Liver (tissue), 3 donors: Measurements from ENCODE around the gene CFAP126.

Experiments used
- JUND ChIP-seq, 2 donors: IDR thresholded peaks; 2 replicates each; pipeline ENCODE4 v1.6.1; 2016; ENCODE audit warnings: antibody characterized with exemption in 2 of 2
- TAF1 ChIP-seq: conservative IDR thresholded peaks from 2 replicates; pipeline ENCODE4 v1.6.1; 2016; ENCODE audit warnings: antibody characterized with exemption, mild to moderate bottlenecking
- TF ChIP-seq, protein P1 (sequence below): fragments of 150-350 bp; IDR thresholded peaks from 2 replicates; pipeline ENCODE4 v1.5.1; 2017; ENCODE audit warnings: improper control_type of control experiment, low read depth, low read length; ENCODE audit not compliant: missing input control
- donor health status: healthy.
- donor health status: healthy.

DNA sequence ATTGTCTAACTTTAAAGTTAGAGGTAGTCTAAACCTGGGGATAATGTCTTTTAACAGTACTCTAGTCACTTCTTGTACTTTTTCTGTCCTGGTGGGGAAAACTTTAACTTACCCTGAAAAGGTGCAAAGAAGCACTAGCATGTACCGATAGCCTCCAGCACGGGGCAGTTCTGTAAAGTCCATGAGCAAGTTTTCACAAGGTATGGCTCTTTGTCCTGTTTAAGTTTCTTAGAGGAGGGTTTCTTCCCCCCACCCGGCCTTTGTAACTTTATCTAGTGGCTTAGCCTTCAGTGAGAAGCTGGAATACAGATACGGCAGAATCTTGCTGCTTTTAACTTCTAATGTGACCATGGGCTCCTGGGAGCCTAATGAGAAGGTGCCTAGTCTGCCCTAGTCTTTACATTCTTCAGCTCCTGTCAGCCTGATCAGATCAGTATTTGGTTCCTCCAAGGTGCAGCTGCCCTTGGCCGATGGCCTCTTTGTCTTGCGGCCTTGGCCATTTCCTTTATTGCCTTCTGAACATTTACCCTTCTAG lies 39.8 kb upstream of the CFAP126 start:
- TF ChIP-seq, protein P1, sequence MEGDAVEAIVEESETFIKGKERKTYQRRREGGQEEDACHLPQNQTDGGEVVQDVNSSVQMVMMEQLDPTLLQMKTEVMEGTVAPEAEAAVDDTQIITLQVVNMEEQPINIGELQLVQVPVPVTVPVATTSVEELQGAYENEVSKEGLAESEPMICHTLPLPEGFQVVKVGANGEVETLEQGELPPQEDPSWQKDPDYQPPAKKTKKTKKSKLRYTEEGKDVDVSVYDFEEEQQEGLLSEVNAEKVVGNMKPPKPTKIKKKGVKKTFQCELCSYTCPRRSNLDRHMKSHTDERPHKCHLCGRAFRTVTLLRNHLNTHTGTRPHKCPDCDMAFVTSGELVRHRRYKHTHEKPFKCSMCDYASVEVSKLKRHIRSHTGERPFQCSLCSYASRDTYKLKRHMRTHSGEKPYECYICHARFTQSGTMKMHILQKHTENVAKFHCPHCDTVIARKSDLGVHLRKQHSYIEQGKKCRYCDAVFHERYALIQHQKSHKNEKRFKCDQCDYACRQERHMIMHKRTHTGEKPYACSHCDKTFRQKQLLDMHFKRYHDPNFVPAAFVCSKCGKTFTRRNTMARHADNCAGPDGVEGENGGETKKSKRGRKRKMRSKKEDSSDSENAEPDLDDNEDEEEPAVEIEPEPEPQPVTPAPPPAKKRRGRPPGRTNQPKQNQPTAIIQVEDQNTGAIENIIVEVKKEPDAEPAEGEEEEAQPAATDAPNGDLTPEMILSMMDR, result no peak
- TF ChIP-seq TAF1, result no peak
- no peak for TF ChIP-seq JUND (IDR thresholded peaks at IDR 0.05)
